Measurements from ENCODE around the gene ACOX3.

DNA sequence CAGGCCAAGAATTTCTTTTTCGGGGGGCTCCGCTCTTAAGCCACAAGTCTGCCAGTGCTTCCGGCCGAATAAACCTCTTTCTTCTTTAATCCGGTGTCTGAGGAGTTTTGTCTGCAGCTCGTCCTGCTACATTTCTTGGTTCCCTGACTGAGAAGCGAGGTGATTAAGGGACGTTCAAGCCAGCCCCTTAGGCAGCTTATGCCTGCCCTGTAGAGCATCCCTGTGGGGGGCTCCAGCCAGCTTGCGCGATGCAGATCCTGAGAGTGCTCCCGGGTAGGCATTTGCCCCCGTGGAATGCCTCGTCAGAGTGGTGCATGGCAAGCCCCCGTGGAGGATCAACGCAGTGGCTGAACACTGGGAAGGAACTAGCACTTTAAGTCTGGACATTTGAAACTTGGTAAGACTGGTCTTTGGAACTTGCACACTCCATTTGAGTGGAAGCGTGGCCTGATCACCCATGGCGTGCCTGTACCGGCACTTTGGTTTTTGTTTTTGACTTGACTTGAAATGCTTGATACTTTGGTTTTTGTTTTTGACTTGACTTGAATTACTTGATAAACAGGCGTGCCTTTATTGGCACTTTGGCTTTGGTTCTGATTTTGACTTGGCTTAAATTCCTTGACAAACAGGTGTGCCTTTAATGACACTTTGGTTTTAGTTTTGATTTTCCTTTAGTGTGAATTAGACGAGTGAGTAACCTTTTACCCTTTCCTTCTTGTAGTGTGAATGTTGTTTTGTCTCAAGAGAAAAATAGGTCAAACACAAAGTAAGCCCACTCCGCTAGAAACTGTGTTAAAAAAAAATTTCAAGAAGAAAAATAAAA, 6.1 kb downstream of the ACOX3 start:
- TF ChIP-seq, protein P1, sequence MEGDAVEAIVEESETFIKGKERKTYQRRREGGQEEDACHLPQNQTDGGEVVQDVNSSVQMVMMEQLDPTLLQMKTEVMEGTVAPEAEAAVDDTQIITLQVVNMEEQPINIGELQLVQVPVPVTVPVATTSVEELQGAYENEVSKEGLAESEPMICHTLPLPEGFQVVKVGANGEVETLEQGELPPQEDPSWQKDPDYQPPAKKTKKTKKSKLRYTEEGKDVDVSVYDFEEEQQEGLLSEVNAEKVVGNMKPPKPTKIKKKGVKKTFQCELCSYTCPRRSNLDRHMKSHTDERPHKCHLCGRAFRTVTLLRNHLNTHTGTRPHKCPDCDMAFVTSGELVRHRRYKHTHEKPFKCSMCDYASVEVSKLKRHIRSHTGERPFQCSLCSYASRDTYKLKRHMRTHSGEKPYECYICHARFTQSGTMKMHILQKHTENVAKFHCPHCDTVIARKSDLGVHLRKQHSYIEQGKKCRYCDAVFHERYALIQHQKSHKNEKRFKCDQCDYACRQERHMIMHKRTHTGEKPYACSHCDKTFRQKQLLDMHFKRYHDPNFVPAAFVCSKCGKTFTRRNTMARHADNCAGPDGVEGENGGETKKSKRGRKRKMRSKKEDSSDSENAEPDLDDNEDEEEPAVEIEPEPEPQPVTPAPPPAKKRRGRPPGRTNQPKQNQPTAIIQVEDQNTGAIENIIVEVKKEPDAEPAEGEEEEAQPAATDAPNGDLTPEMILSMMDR (IDR thresholded peaks at IDR 0.05), result no peak
- TF ChIP-seq POLR2A (IDR thresholded peaks at IDR 0.05), result no peak
